Stomach (tissue), 4 donors: ENCODE results near the gene GPC4.

ENCODE experiments used
- CTCF ChIP-seq, 7 experiments: fragments of 450-650 bp in 4 of 7; fragments of 200-600 bp in 3 of 7; sonication (generic) in 3 of 7; IDR thresholded peaks; one replicate each; pipeline ENCODE4 v1.5.1; 2016 to 2019; ENCODE audit warnings: antibody characterized with exemption in 7 of 7, control low read depth in 2 of 7, mild to moderate bottlenecking in 1 of 7
- EP300 ChIP-seq: sonication (generic); formaldehyde crosslinking; IDR thresholded peaks from one replicate; pipeline ENCODE4 v1.6.1; 2017; ENCODE audit warnings: antibody characterized with exemption
- POLR2A ChIP-seq, 4 donors: fragments of 450-650 bp; IDR thresholded peaks; one replicate each; pipeline ENCODE4 v1.6.1; 2016; ENCODE audit warnings: antibody characterized with exemption in 4 of 4, control low read depth in 2 of 4, mild to moderate bottlenecking in 1 of 4, moderate library complexity in 1 of 4
- POLR2AphosphoS5 ChIP-seq, 3 donors: sonication (generic); formaldehyde crosslinking; IDR thresholded peaks; one replicate each; pipeline ENCODE4 v1.6.1; 2016; ENCODE audit warnings: antibody characterized with exemption in 3 of 3

DNA sequence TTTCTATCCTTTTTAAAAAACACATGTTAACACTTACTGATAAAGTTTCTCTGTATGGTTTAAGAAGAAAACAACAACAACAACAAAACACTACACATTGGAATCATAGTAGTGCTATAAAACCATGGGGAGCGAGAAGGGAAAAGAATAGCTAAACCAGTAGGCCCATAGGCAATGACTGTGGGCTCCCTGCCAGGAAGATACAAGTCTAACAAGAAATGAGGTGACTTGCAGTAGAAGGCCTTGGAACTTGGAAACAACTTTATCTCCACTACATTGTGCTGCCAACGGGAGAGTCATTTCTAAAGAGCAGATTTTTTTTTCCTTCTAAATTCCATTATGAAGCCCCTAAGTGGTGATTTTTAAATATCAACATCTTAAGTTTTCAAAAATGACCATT, 78.0 kb downstream of the GPC4 start:
- TF ChIP-seq CTCF (IDR thresholded peaks at IDR 0.05) (no peak), POLR2AphosphoS5 (IDR thresholded peaks at IDR 0.05) (peak in 1 of 3 donors; percentile 7), POLR2A (IDR thresholded peaks at IDR 0.05) (no peak), EP300 (no peak)
